Spleen (tissue), 11 donors: Measurements from ENCODE around the gene ANHX. TPM values are rescaled to one million over a fixed set of nuclear protein-coding genes. Genes with fewer than 3 reads are reported as not detected.

ENCODE experiments used
- DNase-seq: peaks from one replicate; pipeline ENCODE4 v3.0.0-alpha.2; 2020
- H3K27ac ChIP-seq, 8 donors: fragments of 200-600 bp; sonication (generic) in 7 of 8; 1 replicate in 4 of 8; 2 replicates in 4 of 8; pipeline versions ENCODE4 v1.5.0 to v1.8.0; 2016 to 2021; ENCODE audit warnings: inconsistent platforms in 4 of 8, mild to moderate bottlenecking in 4 of 8, moderate library complexity in 1 of 8
- H3K27me3 ChIP-seq, 7 donors: fragments of 200-600 bp; sonication (generic) in 6 of 7; replicated peaks in 1 of 7; 1 replicate in 4 of 7; 2 replicates in 3 of 7; pipeline versions ENCODE4 v1.5.0 to v1.8.0; 2016 to 2021; ENCODE audit warnings: inconsistent platforms in 3 of 7, mild to moderate bottlenecking in 1 of 7
- H3K36me3 ChIP-seq, 6 donors: fragments of 200-600 bp; sonication (generic) in 5 of 6; 1 replicate in 4 of 6; 2 replicates in 2 of 6; pipeline versions ENCODE4 v1.5.0 to v1.8.0; 2016 to 2021; ENCODE audit warnings: inconsistent platforms in 2 of 6
- H3K4me1 ChIP-seq, 6 donors: fragments of 200-600 bp; sonication (generic) in 5 of 6; 1 replicate in 3 of 6; 2 replicates in 3 of 6; pipeline versions ENCODE4 v1.5.0 to v1.8.0; 2016 to 2021; ENCODE audit warnings: inconsistent platforms in 3 of 6
- H3K4me3 ChIP-seq, 8 donors: fragments of 200-600 bp; sonication (generic) in 7 of 8; 1 replicate in 4 of 8; 2 replicates in 4 of 8; pipeline versions ENCODE4 v1.5.0 to v1.8.0; 2016 to 2021; ENCODE audit warnings: inconsistent platforms in 4 of 8, mild to moderate bottlenecking in 4 of 8, moderate library complexity in 2 of 8
- H3K9me3 ChIP-seq, 8 donors: fragments of 200-600 bp; sonication (generic) in 7 of 8; 1 replicate in 4 of 8; 2 replicates in 4 of 8; pipeline versions ENCODE4 v1.5.0 to v1.8.0; 2016 to 2021; ENCODE audit warnings: inconsistent platforms in 4 of 8
- POLR2A ChIP-seq, 3 donors: fragments of 450-650 bp; IDR thresholded peaks; one replicate each; pipeline ENCODE4 v1.5.1; 2017; ENCODE audit warnings: antibody characterized with exemption in 3 of 3, mild to moderate bottlenecking in 1 of 3
- POLR2AphosphoS5 ChIP-seq, 3 donors: sonication (generic); formaldehyde crosslinking; IDR thresholded peaks; one replicate each; pipeline ENCODE4 v1.5.1; 2017; ENCODE audit warnings: antibody characterized with exemption in 3 of 3
- WGBS, 5 donors: extraction: QIAGEN DNeasy Blood & Tissue Kit in 3 of 5; methylation state at CpG; one replicate each; pipeline versions ENCODE4 v1.1.5 to v1.1.7; 2013 to 2018; 5-methylcytosine and 5-hydroxymethylcytosine counted together
- intact Hi-C: fragments of 100-400 bp; cut with DNase I; formaldehyde crosslinking; loops from one replicate; pipeline ENCODE4 v1.15.0; 2023; ENCODE audit warnings: low total_unique reads
- polyA plus RNA-seq, 3 donors: library from polyadenylated mRNA; stranded (reverse); fragments of 200-250 nt; gene quantifications; one replicate each; pipeline ENCODE4 v1.2.1, GENCODE V29; 2013
- total RNA-seq, 7 donors: library from RNA; depleted of rRNA in 3 of 7; stranded (reverse); fragments of >200 nt in 3 of 7; fragmentation: NEBNext Ultra II Directional in 4 of 7; extraction: Animal tissue kit (Norgen Biotek cat#: 25700) in 4 of 7; gene quantifications; one replicate each; pipeline versions ENCODE4 v1.1.0 to v1.2.1, GENCODE V29; 2016 to 2021
- TF ChIP-seq, protein P1 (sequence below), 11 experiments: fragments of 200-600 bp in 7 of 11; fragments of 450-650 bp in 4 of 11; sonication (generic) in 4 of 11; IDR thresholded peaks in 8 of 11; conservative IDR thresholded peaks in 3 of 11; 1 replicate in 7 of 11; 2 replicates in 4 of 11; pipeline versions ENCODE4 v1.4.0 to v1.8.0; 2016 to 2021; ENCODE audit warnings: antibody characterized with exemption in 11 of 11, inconsistent platforms in 4 of 11, mild to moderate bottlenecking in 1 of 11
- donor health status: healthy with polysubstance abuse.
- donor health status: DM: no; HTN: no; CAD: no; lungs with moderate emphysema.
- donor health status: DM: no; HTN: no; CAD: no.
- donor health status: Bipolar disorder and iron deficiency.
- donor health status: healthy.
- donor health status: DM: no; HTN: no; CAD: no.
- donor health status: DM: yes; HTN: yes; CAD: no.

Gene ANHX
- total and polyA plus RNA-seq, 10 donors, result not detected

DNA sequence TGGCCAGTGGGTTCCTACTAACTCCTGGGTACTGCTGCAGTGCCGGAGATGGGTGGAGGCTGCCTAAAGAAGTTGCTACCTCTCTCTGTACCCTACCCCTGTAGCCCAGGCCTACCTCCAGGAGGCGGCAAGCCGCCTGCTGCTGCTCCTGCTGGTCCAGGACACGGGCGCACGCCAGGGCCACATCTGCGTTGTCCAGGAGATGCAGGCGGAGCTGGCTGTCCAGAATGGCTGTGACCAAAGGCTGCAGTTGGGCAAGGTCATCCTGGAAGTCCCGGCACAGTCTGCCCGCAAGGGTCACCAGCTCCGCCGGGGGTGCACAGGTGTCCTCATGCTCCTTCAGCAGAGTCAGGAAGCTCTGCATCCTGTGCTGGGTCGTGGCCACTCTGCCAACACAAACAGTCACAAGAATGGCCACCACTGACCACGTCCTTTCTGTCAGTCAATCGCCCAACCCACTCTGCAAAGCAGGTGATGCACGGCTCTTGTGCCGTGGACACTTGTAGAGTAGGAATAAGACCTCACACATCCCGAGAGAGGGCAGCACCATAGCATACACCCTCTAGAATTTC is 1.6 kb downstream of the ANHX start:
- TF ChIP-seq, protein P1, sequence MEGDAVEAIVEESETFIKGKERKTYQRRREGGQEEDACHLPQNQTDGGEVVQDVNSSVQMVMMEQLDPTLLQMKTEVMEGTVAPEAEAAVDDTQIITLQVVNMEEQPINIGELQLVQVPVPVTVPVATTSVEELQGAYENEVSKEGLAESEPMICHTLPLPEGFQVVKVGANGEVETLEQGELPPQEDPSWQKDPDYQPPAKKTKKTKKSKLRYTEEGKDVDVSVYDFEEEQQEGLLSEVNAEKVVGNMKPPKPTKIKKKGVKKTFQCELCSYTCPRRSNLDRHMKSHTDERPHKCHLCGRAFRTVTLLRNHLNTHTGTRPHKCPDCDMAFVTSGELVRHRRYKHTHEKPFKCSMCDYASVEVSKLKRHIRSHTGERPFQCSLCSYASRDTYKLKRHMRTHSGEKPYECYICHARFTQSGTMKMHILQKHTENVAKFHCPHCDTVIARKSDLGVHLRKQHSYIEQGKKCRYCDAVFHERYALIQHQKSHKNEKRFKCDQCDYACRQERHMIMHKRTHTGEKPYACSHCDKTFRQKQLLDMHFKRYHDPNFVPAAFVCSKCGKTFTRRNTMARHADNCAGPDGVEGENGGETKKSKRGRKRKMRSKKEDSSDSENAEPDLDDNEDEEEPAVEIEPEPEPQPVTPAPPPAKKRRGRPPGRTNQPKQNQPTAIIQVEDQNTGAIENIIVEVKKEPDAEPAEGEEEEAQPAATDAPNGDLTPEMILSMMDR (IDR thresholded peaks at IDR 0.05 in 8 of 11, conservative IDR thresholded peaks at IDR 0.05 in 3 of 11), result no peak
- no peak for TF ChIP-seq POLR2A (IDR thresholded peaks at IDR 0.05)
- TF ChIP-seq POLR2AphosphoS5 (IDR thresholded peaks at IDR 0.05), result no peak
- no peak for DNase-seq
- Histone ChIP-seq H3K9me3 (peaks cover 0 to 99% (median 50%) of the 10 kb centered on the region in 8 donors), H3K4me3 (no peak overlapping the region), H3K36me3 (no peaks in the 10 kb centered on the region), H3K27me3 (peaks cover 0 to 20% (median 0%) of the 10 kb centered on the region in 7 donors), H3K4me1 (no peaks in the 10 kb centered on the region), H3K27ac (no peak overlapping the region)
- 82 to 93% (median 88%) methylated on average over 14 to 18 of the region's 18 CpGs for WGBS, 5 donors
- intact Hi-C loops, result no loop called here

DNA sequence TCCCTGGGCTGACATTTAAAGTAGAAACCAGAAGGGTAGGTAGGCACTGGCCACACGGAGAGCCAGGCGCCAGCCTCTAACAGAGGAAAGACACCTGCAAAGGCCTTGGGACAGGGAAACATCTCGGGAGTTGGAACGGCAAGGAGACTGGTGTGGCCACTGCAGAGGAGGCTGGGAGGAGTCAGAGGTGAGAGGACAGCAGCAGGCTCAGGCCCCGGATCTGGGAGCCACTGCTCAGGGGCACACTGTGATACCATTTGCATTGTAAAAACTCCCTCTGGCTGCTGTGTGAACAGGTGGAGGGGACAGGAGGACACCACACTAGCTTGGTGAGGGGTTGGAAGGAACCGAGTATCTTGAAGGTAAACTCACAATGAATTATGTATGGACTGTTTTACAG is 2.7 kb downstream of the ANHX start:
- H3K4me3 ChIP-seq, result no peak overlapping the region
- 84 to 90% (median 85%) methylated on average over 6 of the region's 6 CpGs for WGBS, 5 donors
- peaks cover 0 to 20% (median 0%) of the 10 kb centered on the region in 7 donors for H3K27me3 ChIP-seq
- H3K36me3 ChIP-seq, result no peaks in the 10 kb centered on the region
- no peak overlapping the region for H3K27ac ChIP-seq
- intact Hi-C loops, result no loop called here
- no peaks in the 10 kb centered on the region for H3K4me1 ChIP-seq
- peaks cover 0 to 99% (median 41%) of the 10 kb centered on the region in 8 donors for H3K9me3 ChIP-seq
- DNase-seq, result no peak
- no peak for TF ChIP-seq POLR2A (IDR thresholded peaks at IDR 0.05)
- no peak for TF ChIP-seq POLR2AphosphoS5 (IDR thresholded peaks at IDR 0.05)
- TF ChIP-seq, protein P1 (IDR thresholded peaks at IDR 0.05 in 8 of 11, conservative IDR thresholded peaks at IDR 0.05 in 3 of 11), result no peak

DNA sequence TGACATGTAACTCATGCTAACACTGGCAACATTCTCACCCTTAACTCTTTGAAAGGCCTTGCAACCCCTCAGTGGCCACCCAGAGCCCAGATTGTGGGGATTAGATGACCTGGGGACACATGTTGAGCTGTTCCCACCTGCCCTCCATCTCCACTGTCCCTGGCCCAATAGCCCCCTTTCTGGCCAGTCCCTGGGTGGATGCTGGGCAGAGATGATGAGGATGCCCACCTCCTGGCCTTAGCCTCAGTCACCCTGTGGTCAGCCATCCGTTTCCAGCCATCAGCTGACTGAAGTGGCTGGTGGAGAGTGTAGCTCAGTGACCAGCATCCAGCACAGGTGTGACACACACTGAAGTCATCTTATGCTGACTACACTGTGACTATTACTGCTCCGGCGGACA is 4.7 kb downstream of the ANHX start:
- H3K27ac ChIP-seq, result no peak overlapping the region
- H3K27me3 ChIP-seq, result peaks cover 0 to 12% (median 0%) of the 10 kb centered on the region in 7 donors
- WGBS, 5 donors, result 67 to 74% (median 70%) methylated on average over 3 of the region's 3 CpGs
- no peaks in the 10 kb centered on the region for H3K4me1 ChIP-seq
- no peak for DNase-seq
- no peak overlapping the region for H3K4me3 ChIP-seq
- no peaks in the 10 kb centered on the region for H3K36me3 ChIP-seq
- TF ChIP-seq POLR2A (IDR thresholded peaks at IDR 0.05) (no peak), POLR2AphosphoS5 (IDR thresholded peaks at IDR 0.05) (no peak)
- TF ChIP-seq, protein P1 (IDR thresholded peaks at IDR 0.05 in 8 of 11, conservative IDR thresholded peaks at IDR 0.05 in 3 of 11), result no peak
- peaks cover 0 to 99% (median 26%) of the 10 kb centered on the region in 8 donors for H3K9me3 ChIP-seq
- intact Hi-C loops, result no loop called here

DNA sequence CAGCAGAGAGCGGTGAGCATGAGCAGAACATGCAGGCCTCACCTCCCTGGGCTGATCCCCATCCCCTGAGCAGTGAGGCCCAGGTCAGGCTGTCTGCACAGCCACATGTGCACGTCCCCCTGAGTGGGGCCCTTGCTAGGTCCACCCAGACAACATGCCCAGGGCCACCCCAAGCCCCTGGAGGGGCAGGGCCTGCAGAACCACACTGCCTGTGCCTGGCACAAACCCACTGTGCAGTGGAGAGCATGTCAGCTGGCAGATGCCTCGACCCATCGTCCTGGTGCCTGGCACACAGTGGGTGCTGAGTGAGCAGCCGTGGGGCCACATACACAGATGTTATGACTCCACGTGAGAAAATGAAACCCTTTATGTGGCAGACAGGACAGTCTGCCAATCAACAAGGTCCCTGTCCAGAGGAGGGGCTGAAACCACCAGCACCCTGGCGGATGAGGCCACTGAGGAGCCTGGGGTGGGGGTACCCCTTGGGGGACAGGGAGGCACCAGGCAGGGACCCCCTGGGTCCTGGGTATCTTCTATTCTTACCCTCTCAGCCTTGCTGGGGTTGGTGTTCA is 8.3 kb downstream of the ANHX start:
- no peak for TF ChIP-seq POLR2A (IDR thresholded peaks at IDR 0.05)
- TF ChIP-seq, protein P1 (IDR thresholded peaks at IDR 0.05 in 8 of 11, conservative IDR thresholded peaks at IDR 0.05 in 3 of 11), result no peak
- TF ChIP-seq POLR2AphosphoS5 (IDR thresholded peaks at IDR 0.05), result no peak
- Histone ChIP-seq H3K27ac (no peak overlapping the region), H3K36me3 (no peaks in the 10 kb centered on the region), H3K4me3 (no peak overlapping the region), H3K9me3 (peaks cover 0 to 96% (median 23%) of the 10 kb centered on the region in 8 donors), H3K4me1 (no peaks in the 10 kb centered on the region), H3K27me3 (no peaks in the 10 kb centered on the region)
- intact Hi-C loops, result no loop called here
- WGBS, 5 donors, result 55 to 81% (median 71%) methylated on average over 2 to 7 of the region's 7 CpGs
- no peak for DNase-seq
